ENCODE results near the gene STXBP5L.

The STXBP5L gene

GRCh38 chr3:121467085-121467484 is 559.1 kb downstream of the STXBP5L start:
- no peak for DNase-seq (ENCODE audit: extremely low spot score)
- CTCF ChIA-PET, result no interaction called here
- POLR2A ChIA-PET, result no interaction called here
- TF ChIP-seq NFRKB (IDR thresholded peaks at IDR 0.05) (no peak), L3MBTL2 (conservative IDR thresholded peaks at IDR 0.05) (no peak), FOXM1 (IDR thresholded peaks at IDR 0.05; ENCODE audit: borderline replicate concordance) (no peak), ZNF384 (IDR thresholded peaks at IDR 0.05) (no peak), FOXA1 (IDR thresholded peaks at IDR 0.05) (no peak), TARDBP (IDR thresholded peaks at IDR 0.05) (no peak), FOXK2 (IDR thresholded peaks at IDR 0.05) (no peak)

DNA sequence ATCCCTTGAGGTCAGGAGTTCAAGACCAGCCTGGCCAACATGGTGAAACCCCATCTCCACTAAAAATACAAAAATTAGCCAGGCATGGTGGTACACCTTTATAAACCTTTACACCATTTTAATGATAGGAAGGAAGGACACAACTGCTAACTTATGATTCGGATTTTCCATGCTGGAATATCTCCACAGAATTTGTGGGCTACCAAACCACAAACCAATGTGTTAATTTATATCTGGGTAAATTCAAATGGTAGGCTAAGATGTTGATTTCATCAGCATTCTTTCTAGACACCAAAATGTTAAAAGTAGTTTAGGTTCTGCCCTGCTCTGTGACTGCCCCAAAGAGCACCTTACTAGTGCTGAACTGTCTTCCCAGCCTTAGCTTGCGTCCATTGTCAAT is 565.0 kb downstream of the STXBP5L start:
- no peak for DNase-seq (ENCODE audit: extremely low spot score)
- no peak for TF ChIP-seq ELF4 (IDR thresholded peaks at IDR 0.05)
- TF ChIP-seq ZNF384 (IDR thresholded peaks at IDR 0.05), result no peak
- no peak for TF ChIP-seq LEF1 (IDR thresholded peaks at IDR 0.05; ENCODE audit: borderline replicate concordance)
- TF ChIP-seq FOXA1 (IDR thresholded peaks at IDR 0.05), result no peak
- TF ChIP-seq HDGF (IDR thresholded peaks at IDR 0.05; ENCODE audit: borderline replicate concordance), result no peak
- no peak for TF ChIP-seq SP1 (IDR thresholded peaks at IDR 0.05)
- TF ChIP-seq ARNT (IDR thresholded peaks at IDR 0.05), result no peak
- TF ChIP-seq L3MBTL2 (conservative IDR thresholded peaks at IDR 0.05), result no peak
- TF ChIP-seq BHLHE40 (IDR thresholded peaks at IDR 0.05; ENCODE audit: borderline replicate concordance), result no peak
- TF ChIP-seq FOXK2 (IDR thresholded peaks at IDR 0.05), result no peak
- TF ChIP-seq, protein P1, sequence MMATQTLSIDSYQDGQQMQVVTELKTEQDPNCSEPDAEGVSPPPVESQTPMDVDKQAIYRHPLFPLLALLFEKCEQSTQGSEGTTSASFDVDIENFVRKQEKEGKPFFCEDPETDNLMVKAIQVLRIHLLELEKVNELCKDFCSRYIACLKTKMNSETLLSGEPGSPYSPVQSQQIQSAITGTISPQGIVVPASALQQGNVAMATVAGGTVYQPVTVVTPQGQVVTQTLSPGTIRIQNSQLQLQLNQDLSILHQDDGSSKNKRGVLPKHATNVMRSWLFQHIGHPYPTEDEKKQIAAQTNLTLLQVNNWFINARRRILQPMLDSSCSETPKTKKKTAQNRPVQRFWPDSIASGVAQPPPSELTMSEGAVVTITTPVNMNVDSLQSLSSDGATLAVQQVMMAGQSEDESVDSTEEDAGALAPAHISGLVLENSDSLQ (IDR thresholded peaks at IDR 0.05), result no peak
- no peak for TF ChIP-seq FOXM1 (IDR thresholded peaks at IDR 0.05; ENCODE audit: borderline replicate concordance)
- no peak for TF ChIP-seq SUZ12 (IDR thresholded peaks at IDR 0.05)
- TF ChIP-seq NFRKB (IDR thresholded peaks at IDR 0.05), result no peak
- TF ChIP-seq TARDBP (IDR thresholded peaks at IDR 0.05), result no peak
- TF ChIP-seq CTBP1 (IDR thresholded peaks at IDR 0.05; ENCODE audit: borderline replicate concordance), result no peak
- CTCF ChIA-PET, result no interaction called here
- POLR2A ChIA-PET, result no interaction called here

Data from HEK293T (cell line).